PC-3 (cell line): Measurements from ENCODE around the gene TMEM185B.

Source experiments
- EZH2 ChIP-seq: fragments of 300-600 bp; sonication (generic); IDR thresholded peaks from one replicate; pipeline ENCODE4 v1.6.1; 2017; ENCODE audit warnings: antibody characterized with exemption, mild to moderate bottlenecking, low read length; ENCODE audit not compliant: unreplicated experiment
- EZH2phosphoT487 ChIP-seq: fragments of 300-600 bp; sonication (generic); IDR thresholded peaks from 2 replicates; pipeline ENCODE4 v1.6.1; 2018; ENCODE audit warnings: mild to moderate bottlenecking, antibody characterized with exemption, low read length, borderline replicate concordance
- TF ChIP-seq, protein P1 (sequence below): fragments of 300-600 bp; sonication (generic); conservative IDR thresholded peaks from 2 replicates; pipeline ENCODE4 v1.5.1; 2017; ENCODE audit warnings: antibody characterized with exemption, low read depth, mild to moderate bottlenecking, low read length

DNA sequence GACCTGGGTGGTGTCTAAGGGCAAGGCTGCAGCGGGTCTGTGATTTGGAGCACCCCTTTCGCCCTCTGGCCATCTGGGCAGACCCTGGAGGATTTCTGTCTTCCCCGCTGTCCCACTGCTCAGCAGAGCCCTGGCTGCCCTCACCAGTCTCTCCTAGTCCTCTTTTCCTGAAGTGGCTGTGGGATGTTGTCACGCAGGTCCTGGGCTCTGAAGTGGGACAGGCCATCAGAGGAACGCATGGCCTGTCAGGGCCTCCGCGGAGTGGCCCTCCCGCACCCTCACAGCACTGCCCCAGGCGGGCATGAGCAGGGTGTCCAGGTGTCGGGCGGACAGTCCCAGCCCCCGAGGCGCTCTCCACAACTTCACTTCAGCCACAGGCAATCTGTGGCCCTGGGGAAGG, 1.1 kb upstream of the TMEM185B start:
- TF ChIP-seq, protein P1, sequence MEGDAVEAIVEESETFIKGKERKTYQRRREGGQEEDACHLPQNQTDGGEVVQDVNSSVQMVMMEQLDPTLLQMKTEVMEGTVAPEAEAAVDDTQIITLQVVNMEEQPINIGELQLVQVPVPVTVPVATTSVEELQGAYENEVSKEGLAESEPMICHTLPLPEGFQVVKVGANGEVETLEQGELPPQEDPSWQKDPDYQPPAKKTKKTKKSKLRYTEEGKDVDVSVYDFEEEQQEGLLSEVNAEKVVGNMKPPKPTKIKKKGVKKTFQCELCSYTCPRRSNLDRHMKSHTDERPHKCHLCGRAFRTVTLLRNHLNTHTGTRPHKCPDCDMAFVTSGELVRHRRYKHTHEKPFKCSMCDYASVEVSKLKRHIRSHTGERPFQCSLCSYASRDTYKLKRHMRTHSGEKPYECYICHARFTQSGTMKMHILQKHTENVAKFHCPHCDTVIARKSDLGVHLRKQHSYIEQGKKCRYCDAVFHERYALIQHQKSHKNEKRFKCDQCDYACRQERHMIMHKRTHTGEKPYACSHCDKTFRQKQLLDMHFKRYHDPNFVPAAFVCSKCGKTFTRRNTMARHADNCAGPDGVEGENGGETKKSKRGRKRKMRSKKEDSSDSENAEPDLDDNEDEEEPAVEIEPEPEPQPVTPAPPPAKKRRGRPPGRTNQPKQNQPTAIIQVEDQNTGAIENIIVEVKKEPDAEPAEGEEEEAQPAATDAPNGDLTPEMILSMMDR: no peak
- TF ChIP-seq EZH2phosphoT487: no peak
- no peak for TF ChIP-seq EZH2
